ENCODE measurements around the gene PRKG2. TPM values are rescaled to one million over a fixed set of nuclear protein-coding genes. Genes with fewer than 3 reads are reported as not detected.

PRKG2 gene
- total RNA-seq, 1 experiment from 2014 or later = 1.9 TPM

DNA sequence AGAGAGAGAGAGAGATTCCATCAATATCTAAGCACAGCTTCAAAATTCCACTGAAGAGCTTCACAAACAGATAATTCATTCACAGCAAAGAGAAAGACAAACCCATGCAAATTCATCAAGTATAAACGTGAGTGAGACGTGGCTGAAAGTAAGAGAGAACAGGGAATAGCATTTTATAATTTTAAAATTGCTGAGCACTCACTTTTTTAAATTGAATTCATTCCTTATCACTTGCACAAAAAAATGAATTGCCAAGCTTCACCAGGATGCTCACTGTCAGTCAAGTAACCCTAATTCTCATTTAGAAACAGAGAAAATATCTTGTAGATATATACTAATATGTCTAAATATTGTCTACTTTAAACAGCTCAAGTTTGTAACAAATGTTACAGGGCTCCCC is 144.0 kb downstream of the PRKG2 start:
- Histone ChIP-seq H3K4me1 (ENCODE audit: insufficient read depth, low read length) (no peaks in the 10 kb centered on the region), H3K27ac (ENCODE audit: insufficient read length, low read depth, low read length) (no peak overlapping the region), H3K79me1 (ENCODE audit: insufficient read depth, low read depth, low read length, poor library complexity, severe bottlenecking) (no peaks in the 10 kb centered on the region), H3K27me3 (ENCODE audit: insufficient read depth, low read length) (no peaks in the 10 kb centered on the region), H4K20me1 (ENCODE audit: control insufficient read depth, insufficient read depth, insufficient read length) (no peaks in the 10 kb centered on the region), H3K14ac (ENCODE audit: insufficient read depth, low read length) (no peak overlapping the region), H2BK15ac (ENCODE audit: low read depth, low read length) (no peak overlapping the region), H2BK120ac (ENCODE audit: low read depth, low read length, poor library complexity, severe bottlenecking) (no peak overlapping the region), H3K18ac (ENCODE audit: insufficient read length, low read depth, low read length) (no peak overlapping the region), H2BK20ac (ENCODE audit: low read depth, low read length, poor library complexity, severe bottlenecking) (no peak overlapping the region), H3K4me2 (ENCODE audit: insufficient read depth, insufficient read length, low read length) (no peak overlapping the region), H3K4ac (ENCODE audit: low read depth, low read length) (no peak overlapping the region), H2BK12ac (ENCODE audit: insufficient read length, low read depth, low read length) (no peak overlapping the region), H2AK5ac (ENCODE audit: insufficient read length, low read length) (no peak overlapping the region), H4K91ac (ENCODE audit: insufficient read length, low read depth, low read length) (no peak overlapping the region), H3K9me3 (ENCODE audit: control insufficient read depth, low read depth, low read length) (no peaks in the 10 kb centered on the region), H4K5ac (ENCODE audit: insufficient read length, low read depth, low read length) (no peak overlapping the region), H4K8ac (replicated peaks; ENCODE audit: insufficient read length, low read depth, low read length) (no peak overlapping the region), H2AFZ (ENCODE audit: low read length) (no peak overlapping the region), H3K23ac (ENCODE audit: insufficient read length, low read depth, low read length) (no peak overlapping the region), H3K56ac (ENCODE audit: insufficient read length, low read depth, low read length) (no peak overlapping the region), H2BK5ac (ENCODE audit: insufficient read length, low read length) (no peak overlapping the region), H3K79me2 (ENCODE audit: insufficient read depth, low read length) (no peaks in the 10 kb centered on the region), H3T11ph (ENCODE audit: low read length) (no peak overlapping the region), H3K23me2 (ENCODE audit: insufficient read length, low read depth, low read length, poor library complexity, severe bottlenecking) (no peaks in the 10 kb centered on the region), H3K9ac (ENCODE audit: extremely low read depth, insufficient read length, low read length) (no peak overlapping the region)
- Mint-ChIP-seq H3K36me3 (ENCODE audit: insufficient read depth in 1 of 3, low read depth in 3 of 3) (no peaks in the 10 kb centered on the region), H3K27ac (no peak overlapping the region), H3K9me3 (no peaks in the 10 kb centered on the region), H3K4me3 (no peak overlapping the region), H3K4me1 (0 out of 4 replicates have a peak, but pooled peaks cover 2% of the 10 kb centered on the region in 2 experiments), H3K27me3 (ENCODE audit: low read depth) (no peaks in the 10 kb centered on the region; the same call in 1 of the 2 replicates)
- no CpG with 5 or more reads among the region's 2 CpGs for WGBS (ENCODE audit: extremely low coverage, insufficient read length, low lambda C conversion rate)
- TF ChIP-seq, protein P1, sequence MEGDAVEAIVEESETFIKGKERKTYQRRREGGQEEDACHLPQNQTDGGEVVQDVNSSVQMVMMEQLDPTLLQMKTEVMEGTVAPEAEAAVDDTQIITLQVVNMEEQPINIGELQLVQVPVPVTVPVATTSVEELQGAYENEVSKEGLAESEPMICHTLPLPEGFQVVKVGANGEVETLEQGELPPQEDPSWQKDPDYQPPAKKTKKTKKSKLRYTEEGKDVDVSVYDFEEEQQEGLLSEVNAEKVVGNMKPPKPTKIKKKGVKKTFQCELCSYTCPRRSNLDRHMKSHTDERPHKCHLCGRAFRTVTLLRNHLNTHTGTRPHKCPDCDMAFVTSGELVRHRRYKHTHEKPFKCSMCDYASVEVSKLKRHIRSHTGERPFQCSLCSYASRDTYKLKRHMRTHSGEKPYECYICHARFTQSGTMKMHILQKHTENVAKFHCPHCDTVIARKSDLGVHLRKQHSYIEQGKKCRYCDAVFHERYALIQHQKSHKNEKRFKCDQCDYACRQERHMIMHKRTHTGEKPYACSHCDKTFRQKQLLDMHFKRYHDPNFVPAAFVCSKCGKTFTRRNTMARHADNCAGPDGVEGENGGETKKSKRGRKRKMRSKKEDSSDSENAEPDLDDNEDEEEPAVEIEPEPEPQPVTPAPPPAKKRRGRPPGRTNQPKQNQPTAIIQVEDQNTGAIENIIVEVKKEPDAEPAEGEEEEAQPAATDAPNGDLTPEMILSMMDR (conservative IDR thresholded peaks at IDR 0.05) = no peak
- no peak for DNase-seq

Data from H9 (cell line).